GM23248 (cell line): ENCODE results near the gene SPRED1. TPM values are rescaled to one million over a fixed set of nuclear protein-coding genes. Genes with fewer than 3 reads are reported as not detected.
"Not testable (repeated sequence)": the region's sequence is repeated elsewhere in the genome, so short reads cannot be mapped to it uniquely, and the experiment has no call there.

Experiments
- DNase-seq: peaks from one replicate; pipeline ENCODE4 v3.0.0-alpha.2; 2015
- H2AFZ ChIP-seq: fragments of 200-600 bp; sonication (generic); 2 replicates; pipeline ENCODE4 v1.6.1; 2016; ENCODE audit warnings: antibody characterized with exemption
- H3F3A ChIP-seq: fragments of 200-600 bp; sonication (generic); 2 replicates; pipeline ENCODE4 v1.6.1; 2016; ENCODE audit warnings: mild to moderate bottlenecking, antibody characterized with exemption, mixed run types; ENCODE audit not compliant: insufficient read depth
- H3K27ac ChIP-seq: fragments of 200-600 bp; sonication (generic); 2 replicates; pipeline ENCODE4 v1.5.1; 2016; ENCODE audit warnings: mild to moderate bottlenecking
- H3K27me3 ChIP-seq: fragments of 200-600 bp; sonication (generic); replicated peaks from 2 replicates; pipeline ENCODE4 v1.6.1; 2016; ENCODE audit warnings: mild to moderate bottlenecking; ENCODE audit not compliant: insufficient read depth
- H3K36me3 ChIP-seq: fragments of 200-600 bp; sonication (generic); 2 replicates; pipeline ENCODE4 v1.6.1; 2016; ENCODE audit warnings: low read depth, mild to moderate bottlenecking
- H3K4me1 ChIP-seq: fragments of 200-600 bp; sonication (generic); 2 replicates; pipeline ENCODE4 v1.6.1; 2016; ENCODE audit warnings: mild to moderate bottlenecking; ENCODE audit not compliant: insufficient read depth
- H3K4me2 ChIP-seq: fragments of 200-600 bp; sonication (generic); one replicate; pipeline ENCODE4 v1.6.1; 2016; ENCODE audit warnings: mild to moderate bottlenecking; ENCODE audit not compliant: unreplicated experiment
- H3K4me3 ChIP-seq: fragments of 200-600 bp; sonication (generic); 2 replicates; pipeline ENCODE4 v1.5.1; 2016; ENCODE audit warnings: mild to moderate bottlenecking
- H3K79me2 ChIP-seq: fragments of 200-600 bp; sonication (generic); 2 replicates; pipeline ENCODE4 v1.6.1; 2016; ENCODE audit warnings: mild to moderate bottlenecking; ENCODE audit not compliant: insufficient read depth
- H3K9ac ChIP-seq: fragments of 200-600 bp; sonication (generic); 2 replicates; pipeline ENCODE4 v1.6.1; 2016; ENCODE audit warnings: mild to moderate bottlenecking
- H3K9me2 ChIP-seq: fragments of 200-600 bp; sonication (generic); 2 replicates; pipeline ENCODE4 v1.6.1; 2016; ENCODE audit warnings: mixed run types, mild to moderate bottlenecking, moderate library complexity; ENCODE audit not compliant: insufficient read depth
- H3K9me3 ChIP-seq: fragments of 200-600 bp; sonication (generic); one replicate; pipeline ENCODE4 v1.6.1; 2017; ENCODE audit warnings: low read depth
- H4K20me1 ChIP-seq: fragments of 200-600 bp; sonication (generic); 2 replicates; pipeline ENCODE4 v1.6.0; 2016; ENCODE audit not compliant: insufficient read depth
- EZH2 ChIP-seq: fragments of 200-600 bp; sonication (generic); IDR thresholded peaks from 2 replicates; pipeline ENCODE4 v1.6.1; 2018; ENCODE audit warnings: antibody characterized with exemption, mild to moderate bottlenecking; ENCODE audit not compliant: insufficient read depth, poor library complexity, severe bottlenecking
- EZH2phosphoT487 ChIP-seq: fragments of 200-600 bp; sonication (generic); IDR thresholded peaks from 2 replicates; pipeline ENCODE4 v1.6.1; 2018; ENCODE audit warnings: antibody characterized with exemption, moderate library complexity, mild to moderate bottlenecking, low read depth; ENCODE audit not compliant: insufficient read depth
- WGBS, 2 experiments: methylation state at CpG; one replicate each; pipeline ENCODE4 v1.1.6; 2015 to 2017; ENCODE audit warnings: low lambda C conversion rate in 2 of 2, low coverage in 1 of 2; ENCODE audit errors: missing lambda C conversion rate in 2 of 2; 5-methylcytosine and 5-hydroxymethylcytosine counted together
- in situ Hi-C: fragments of 300-500 bp; cut with MboI; formaldehyde crosslinking; loops from 2 replicates; pipeline ENCODE4 v1.15.0; 2020
- polyA plus RNA-seq: library from polyadenylated mRNA; unstranded; fragments of >200 nt; fragmentation: Nextera tagmentation; extraction: Ambion mirVana; gene quantifications from 2 replicates; pipeline ENCODE4 v1.2.1, GENCODE V29; 2016
- total RNA-seq: library from RNA; depleted of rRNA; stranded (reverse); fragments of >200 nt; shearing (Covaris generic); gene quantifications from 2 replicates; pipeline ENCODE4 v1.2.3, GENCODE V29; 2014

The SPRED1 gene
- total and polyA plus RNA-seq, 2 experiments from 2014 or later: 11.6 to 34.0 TPM

DNA sequence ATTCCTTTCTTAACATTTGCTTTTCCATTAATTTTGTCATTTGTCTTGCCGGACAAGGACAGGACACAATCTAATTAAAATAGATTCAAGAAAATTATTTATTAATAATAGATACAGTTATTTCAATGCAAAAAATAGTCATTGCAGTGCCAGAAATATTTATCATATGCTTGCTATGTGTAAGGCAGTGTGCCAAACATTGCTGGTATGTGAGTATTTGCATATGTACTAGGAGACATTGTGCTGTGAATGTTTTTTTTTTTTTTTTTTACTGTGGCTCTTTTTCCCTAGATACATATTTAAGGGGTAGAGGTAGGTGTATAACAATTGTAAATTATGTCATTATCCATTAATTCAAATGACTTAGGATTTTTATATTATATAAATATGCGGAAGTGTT, 23.3 kb downstream of the SPRED1 start:
- Histone ChIP-seq H3K9me3 (no peaks in the 10 kb centered on the region), H3K27me3 (no peaks in the 10 kb centered on the region), H3K4me3 (no peak overlapping the region), H3K79me2 (peaks cover 100% of the 10 kb centered on the region), H3K9me2 (no peaks in the 10 kb centered on the region), H3K27ac (no peak overlapping the region), H4K20me1 (peaks cover 3% of the 10 kb centered on the region), H2AFZ (no peak overlapping the region), H3F3A (0 out of 2 replicates have a peak, but pooled peaks cover 8% of the 10 kb centered on the region), H3K36me3 (no peaks in the 10 kb centered on the region), H3K4me2 (peak overlapping the region; percentile 2), H3K9ac (no peak overlapping the region), H3K4me1 (peaks cover 16% of the 10 kb centered on the region)
- peak; percentile 42 for DNase-seq
- TF ChIP-seq EZH2phosphoT487 (no peak), EZH2 (no peak)
- in situ Hi-C loops: no loop called here
- WGBS, 2 experiments: 50% methylated on average over 2 of the region's 2 CpGs

DNA sequence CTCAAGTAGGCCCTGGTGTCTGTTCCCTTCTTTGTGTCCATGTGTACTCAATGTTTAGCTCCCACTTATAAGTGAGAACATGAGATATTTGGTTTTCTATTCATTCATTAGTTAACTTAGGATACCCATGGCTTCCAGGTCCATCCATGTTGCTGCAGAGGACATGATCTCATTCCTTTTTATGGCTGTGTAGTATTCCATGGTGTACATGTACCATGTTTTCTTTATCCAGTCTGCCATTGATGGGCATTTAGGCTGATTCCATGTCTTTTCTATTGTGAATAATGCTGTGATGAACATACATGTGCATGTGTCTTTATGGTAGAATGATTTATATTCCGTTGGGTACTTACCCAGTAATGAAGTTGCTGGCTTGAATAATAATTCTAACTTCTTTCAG, 24.6 kb downstream of the SPRED1 start:
- 0% methylated on average over 1 of the region's 1 CpG for WGBS, 2 experiments
- H3K36me3 ChIP-seq, H3K27ac ChIP-seq, H4K20me1 ChIP-seq, H3K9me3 ChIP-seq, H3K4me2 ChIP-seq, H2AFZ ChIP-seq, H3F3A ChIP-seq, H3K9me2 ChIP-seq, H3K27me3 ChIP-seq, H3K4me3 ChIP-seq, in situ Hi-C loops, H3K9ac ChIP-seq, DNase-seq: not testable (repeated sequence)
- Histone ChIP-seq H3K79me2 (peaks cover 100% of the 10 kb centered on the region), H3K4me1 (peaks cover 16% of the 10 kb centered on the region)

DNA sequence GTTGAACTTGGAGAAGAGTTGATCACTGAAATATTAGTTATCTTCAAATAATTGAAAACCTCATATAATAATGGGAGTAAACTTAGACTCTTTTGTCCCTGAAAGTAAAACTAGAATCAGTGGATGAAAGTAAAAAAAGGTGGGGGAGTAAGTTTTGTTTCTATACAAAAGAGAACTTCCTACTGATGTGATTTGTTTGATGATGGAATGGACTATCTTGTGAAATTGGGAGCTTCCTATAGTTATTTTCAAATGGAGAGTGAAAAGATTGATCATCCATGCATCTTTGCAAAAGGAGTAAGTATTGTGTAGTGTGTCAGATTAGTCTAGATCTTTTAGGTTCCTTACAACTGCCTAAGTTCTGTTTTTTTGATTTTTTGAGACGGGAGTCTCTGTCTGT, 28.4 kb downstream of the SPRED1 start:
- Histone ChIP-seq H3K27ac (no peak overlapping the region), H3K4me1 (peaks cover 7% of the 10 kb centered on the region), H3K9me3 (no peaks in the 10 kb centered on the region), H3K4me3 (no peak overlapping the region), H3K9me2 (no peaks in the 10 kb centered on the region), H2AFZ (no peak overlapping the region), H4K20me1 (no peaks in the 10 kb centered on the region; the same call in 1 of the 2 replicates), H3F3A (0 out of 2 replicates have a peak, but pooled peaks cover 8% of the 10 kb centered on the region), H3K27me3 (no peaks in the 10 kb centered on the region), H3K79me2 (peaks cover 100% of the 10 kb centered on the region), H3K4me2 (no peak overlapping the region), H3K36me3 (no peaks in the 10 kb centered on the region), H3K9ac (no peak overlapping the region)
- DNase-seq: no peak
- no peak for TF ChIP-seq EZH2
- TF ChIP-seq EZH2phosphoT487: no peak
- WGBS, 2 experiments: 95 to 100% methylated on average over 1 of the region's 1 CpG
- in situ Hi-C loops: no loop called here

DNA sequence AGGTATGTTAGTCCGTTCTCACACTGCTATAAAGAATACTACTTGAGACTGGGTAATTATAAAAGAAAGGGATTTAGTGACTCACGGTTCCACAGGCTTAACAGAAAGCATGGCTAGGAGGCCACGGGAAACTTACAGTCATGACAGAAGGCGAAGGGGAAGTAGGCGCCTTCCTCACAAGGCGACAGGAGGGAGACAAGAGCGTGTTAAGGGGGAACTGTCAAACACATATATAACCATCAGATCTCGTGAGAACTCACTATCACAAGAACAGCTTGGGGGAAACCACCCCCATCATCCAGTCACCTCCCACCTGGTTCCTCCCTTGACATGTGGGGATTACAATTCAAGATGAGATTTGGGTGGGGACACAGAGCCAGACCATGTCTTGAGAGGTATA, 30.4 kb downstream of the SPRED1 start:
- WGBS, 2 experiments: 79 to 80% methylated on average over 8 of the region's 8 CpGs
- no peak overlapping the region for H3K27ac ChIP-seq
- 0 out of 2 replicates have a peak, but pooled peaks cover 4% of the 10 kb centered on the region for H3F3A ChIP-seq
- no peak overlapping the region for H3K4me2 ChIP-seq
- H3K27me3 ChIP-seq: no peaks in the 10 kb centered on the region
- H3K9ac ChIP-seq: no peak overlapping the region
- H3K9me2 ChIP-seq: no peaks in the 10 kb centered on the region
- H3K4me1 ChIP-seq: no peaks in the 10 kb centered on the region
- H3K9me3 ChIP-seq: no peaks in the 10 kb centered on the region
- H3K4me3 ChIP-seq: no peak overlapping the region
- TF ChIP-seq EZH2 (no peak), EZH2phosphoT487 (no peak)
- H4K20me1 ChIP-seq: peaks cover 7% of the 10 kb centered on the region; the same call in 1 of the 2 replicates
- peaks cover 100% of the 10 kb centered on the region for H3K79me2 ChIP-seq
- DNase-seq: no peak
- H3K36me3 ChIP-seq: no peaks in the 10 kb centered on the region
- H2AFZ ChIP-seq: no peak overlapping the region
- in situ Hi-C loops: no loop called here

DNA sequence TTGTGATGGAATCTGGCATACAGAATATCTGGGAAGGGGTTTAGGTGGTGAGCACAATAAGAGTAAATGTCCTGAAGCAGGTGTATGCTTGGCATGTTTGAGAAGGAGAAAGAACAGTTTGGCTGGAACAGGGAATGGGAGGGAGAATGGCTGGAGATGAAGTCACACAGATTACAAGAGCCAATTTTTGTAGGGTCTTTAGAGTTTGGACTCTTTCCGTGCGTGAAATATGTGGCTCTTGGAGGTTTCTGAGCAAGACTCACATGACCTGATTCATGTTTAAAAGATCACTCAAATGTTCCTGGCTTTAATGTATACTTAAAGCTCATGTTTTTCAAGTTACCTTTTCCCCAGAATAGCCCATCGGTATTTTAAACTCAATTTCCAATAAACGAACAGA, 32.8 kb downstream of the SPRED1 start:
- no peaks in the 10 kb centered on the region for H3K27me3 ChIP-seq
- H3F3A ChIP-seq: no peaks in the 10 kb centered on the region
- no peaks in the 10 kb centered on the region for H3K9me3 ChIP-seq
- H3K27ac ChIP-seq: no peak overlapping the region
- in situ Hi-C loops: no loop called here
- H3K36me3 ChIP-seq: no peaks in the 10 kb centered on the region
- DNase-seq: no peak
- H3K4me1 ChIP-seq: no peaks in the 10 kb centered on the region
- H3K79me2 ChIP-seq: peaks cover 100% of the 10 kb centered on the region
- H3K9ac ChIP-seq: no peak overlapping the region
- peaks cover 7% of the 10 kb centered on the region; the same call in 1 of the 2 replicates for H4K20me1 ChIP-seq
- no peak overlapping the region for H2AFZ ChIP-seq
- H3K4me2 ChIP-seq: no peak overlapping the region
- no peak for TF ChIP-seq EZH2
- TF ChIP-seq EZH2phosphoT487: no peak
- no peaks in the 10 kb centered on the region for H3K9me2 ChIP-seq
- no peak overlapping the region for H3K4me3 ChIP-seq
- WGBS, 2 experiments: 91 to 94% methylated on average over 4 of the region's 4 CpGs
